ENCODE data around the gene BCAN. TPM values are rescaled to one million over a fixed set of nuclear protein-coding genes. Genes with fewer than 3 reads are reported as not detected.

Gene BCAN
- total RNA-seq, 2 donors from 2014 or later: 0.36 to 0.67 TPM

GRCh38 chr1:156675210-156676113 is 33.5 kb downstream of the BCAN start:
- no peak overlapping the region for H3K27ac Mint-ChIP-seq
- H3K4me1 Mint-ChIP-seq (ENCODE audit: low read depth in 2 of 2): peaks cover 5 to 15% of the 10 kb centered on the region in 2 donors
- H3K4me3 Mint-ChIP-seq: no peak overlapping the region
- H3K9me3 Mint-ChIP-seq: no peaks in the 10 kb centered on the region
- DNase-seq (ENCODE audit: low spot score): peak; percentile 49
- no peak for ATAC-seq
- no peaks in the 10 kb centered on the region for H3K36me3 Mint-ChIP-seq
- peaks cover 52 to 64% of the 10 kb centered on the region in 2 donors for H3K27me3 Mint-ChIP-seq

DNA sequence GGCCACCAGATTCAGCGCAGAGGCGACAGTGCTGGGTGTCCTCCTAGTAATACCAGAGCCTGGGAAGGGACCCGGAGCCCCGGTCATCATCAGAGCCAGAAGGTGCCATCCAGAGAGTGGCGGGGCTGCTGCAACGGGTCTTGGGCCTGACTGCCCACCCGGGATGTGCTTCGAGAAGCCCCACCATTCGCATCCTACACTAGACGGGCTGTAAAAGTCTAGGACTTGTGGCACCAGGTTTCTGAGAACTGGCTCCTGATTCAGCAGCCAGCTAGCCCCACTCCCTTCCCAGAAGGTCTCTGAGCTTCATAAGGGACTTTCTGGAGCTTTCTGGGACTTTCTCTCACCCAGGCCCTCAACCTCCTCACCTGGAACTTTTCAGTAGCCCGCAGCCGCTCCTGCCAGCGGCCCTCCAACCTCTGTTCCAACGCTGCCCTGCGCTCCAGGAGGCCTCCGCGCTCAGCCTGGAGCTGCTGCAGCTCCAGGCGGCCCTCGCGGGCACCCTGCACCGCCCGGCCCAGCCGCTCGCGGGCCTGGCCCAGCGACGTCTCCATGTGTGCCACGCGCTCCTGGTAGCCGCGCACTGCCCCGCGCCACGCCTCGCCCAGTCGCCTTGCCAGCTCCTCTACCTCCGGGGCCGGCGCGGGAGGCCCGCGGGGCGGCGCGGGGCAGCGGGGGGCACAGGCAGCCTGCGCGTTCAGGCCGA is 34.4 kb downstream of the BCAN start:
- H3K9me3 Mint-ChIP-seq: no peaks in the 10 kb centered on the region
- peaks cover 55 to 67% of the 10 kb centered on the region in 2 donors for H3K27me3 Mint-ChIP-seq
- no peak overlapping the region for H3K4me3 Mint-ChIP-seq
- H3K36me3 Mint-ChIP-seq: no peaks in the 10 kb centered on the region
- peaks cover 5 to 15% of the 10 kb centered on the region in 2 donors for H3K4me1 Mint-ChIP-seq (ENCODE audit: low read depth in 2 of 2)
- no peak for DNase-seq (ENCODE audit: low spot score)
- H3K27ac Mint-ChIP-seq: no peak overlapping the region
- ATAC-seq: no peak

- Mint-ChIP-seq H3K4me3 (no peak within 1 kb of the TSS), H3K4me1 (ENCODE audit: low read depth in 2 of 2) (peaks cover 5 to 15% of the 10 kb centered on the region in 2 donors), H3K27me3 (peaks cover 55 to 67% of the 10 kb centered on the region in 2 donors), H3K27ac (peak within 1 kb of the TSS in 1 of 2 donors; percentile 21), H3K36me3 (no peaks in the 10 kb centered on the region), H3K9me3 (no peaks in the 10 kb centered on the region)
- peak; percentile 44 for DNase-seq (ENCODE audit: low spot score)
- no peak for ATAC-seq
Observed at GRCh38 chr1:156676820-156677615, 35.1 kb downstream of the BCAN start, which contains the start of gene NES. Gene NES, minus strand, starts transcription at chr1:156677407. Its CDS starts 143 bp downstream, at chr1:156677264.

DNA sequence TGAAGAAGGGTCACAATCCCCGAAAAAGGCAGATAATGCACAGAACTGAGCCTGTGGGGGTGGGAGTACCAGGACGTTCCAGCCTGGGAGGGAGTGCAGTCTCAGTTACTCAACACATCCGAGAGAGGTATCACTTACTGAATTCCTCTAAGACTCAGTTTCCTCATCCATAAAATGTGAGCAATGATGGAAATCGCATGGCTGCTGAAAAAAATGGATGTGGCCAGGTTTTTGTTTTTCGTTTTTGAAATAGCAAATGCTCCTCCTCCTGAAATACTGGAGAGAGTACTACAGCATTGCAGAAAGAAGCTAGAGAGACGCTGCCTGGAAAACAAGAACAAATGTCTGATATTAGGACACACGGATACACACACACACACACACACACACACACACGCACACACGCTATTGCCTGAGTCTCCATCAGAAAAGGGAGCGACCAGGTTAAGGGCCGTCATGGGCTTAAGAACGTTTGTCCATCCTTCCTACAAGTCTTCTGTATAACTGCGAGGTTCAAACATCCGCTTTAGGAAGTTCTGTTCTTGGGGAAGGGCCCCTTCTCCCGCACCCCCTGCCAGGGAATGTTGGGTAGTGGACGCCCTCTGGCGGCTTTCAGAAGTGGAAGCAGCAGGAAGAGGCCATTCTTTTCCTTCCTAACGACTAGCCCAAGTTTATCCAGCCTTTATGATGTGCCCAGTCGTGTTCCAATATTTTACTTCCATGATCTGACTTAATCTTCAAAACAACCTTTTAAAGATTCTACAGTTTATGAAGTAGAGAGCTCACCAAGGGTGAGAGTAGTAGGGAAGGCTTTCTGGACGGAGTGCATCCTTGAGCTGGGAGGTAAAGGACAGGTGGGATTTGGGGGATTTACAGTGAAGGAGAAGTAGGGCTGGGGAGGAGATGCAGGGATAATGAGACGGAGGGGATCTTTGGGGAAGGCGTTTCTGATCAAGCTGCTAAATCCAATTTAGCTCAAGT is 36.0 kb downstream of the BCAN start:
- Mint-ChIP-seq H3K27me3 (peaks cover 50 to 64% of the 10 kb centered on the region in 2 donors), H3K9me3 (no peaks in the 10 kb centered on the region), H3K4me3 (no peak overlapping the region), H3K27ac (no peak overlapping the region), H3K4me1 (ENCODE audit: low read depth in 2 of 2) (peaks cover 5 to 15% of the 10 kb centered on the region in 2 donors), H3K36me3 (no peaks in the 10 kb centered on the region)
- no peak for ATAC-seq
- DNase-seq (ENCODE audit: low spot score): peak; percentile 61

DNA sequence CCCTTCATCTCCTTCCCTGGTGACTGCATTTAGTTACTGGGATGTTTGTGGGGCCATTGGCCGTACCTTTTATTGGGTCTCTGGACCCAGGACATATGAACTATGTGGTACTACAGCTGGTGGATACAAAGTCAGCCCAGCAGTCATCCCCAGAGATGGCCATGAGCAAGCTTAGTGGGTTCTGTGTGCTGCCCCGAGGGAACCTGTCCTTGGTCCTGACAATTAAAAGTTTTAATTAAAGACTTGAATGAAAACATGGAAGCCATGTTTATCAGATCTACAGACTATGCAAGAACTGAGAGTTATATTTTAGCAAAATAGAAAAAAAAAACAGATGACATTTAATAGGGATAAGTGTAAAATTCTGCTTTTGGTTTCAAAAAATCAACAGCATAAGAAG is 38.1 kb downstream of the BCAN start:
- Mint-ChIP-seq H3K27me3 (peaks cover 56 to 60% of the 10 kb centered on the region in 2 donors), H3K4me3 (no peak overlapping the region), H3K36me3 (no peaks in the 10 kb centered on the region), H3K27ac (no peak overlapping the region), H3K9me3 (no peaks in the 10 kb centered on the region), H3K4me1 (ENCODE audit: low read depth in 2 of 2) (peaks cover 17 to 30% of the 10 kb centered on the region in 2 donors)
- DNase-seq (ENCODE audit: low spot score) (no peak), ATAC-seq (no peak)

- peaks cover 54 to 60% of the 10 kb centered on the region in 2 donors for H3K27me3 Mint-ChIP-seq
Observed at GRCh38 chr1:156681196-156681960, 39.5 kb downstream of the BCAN start.

DNA sequence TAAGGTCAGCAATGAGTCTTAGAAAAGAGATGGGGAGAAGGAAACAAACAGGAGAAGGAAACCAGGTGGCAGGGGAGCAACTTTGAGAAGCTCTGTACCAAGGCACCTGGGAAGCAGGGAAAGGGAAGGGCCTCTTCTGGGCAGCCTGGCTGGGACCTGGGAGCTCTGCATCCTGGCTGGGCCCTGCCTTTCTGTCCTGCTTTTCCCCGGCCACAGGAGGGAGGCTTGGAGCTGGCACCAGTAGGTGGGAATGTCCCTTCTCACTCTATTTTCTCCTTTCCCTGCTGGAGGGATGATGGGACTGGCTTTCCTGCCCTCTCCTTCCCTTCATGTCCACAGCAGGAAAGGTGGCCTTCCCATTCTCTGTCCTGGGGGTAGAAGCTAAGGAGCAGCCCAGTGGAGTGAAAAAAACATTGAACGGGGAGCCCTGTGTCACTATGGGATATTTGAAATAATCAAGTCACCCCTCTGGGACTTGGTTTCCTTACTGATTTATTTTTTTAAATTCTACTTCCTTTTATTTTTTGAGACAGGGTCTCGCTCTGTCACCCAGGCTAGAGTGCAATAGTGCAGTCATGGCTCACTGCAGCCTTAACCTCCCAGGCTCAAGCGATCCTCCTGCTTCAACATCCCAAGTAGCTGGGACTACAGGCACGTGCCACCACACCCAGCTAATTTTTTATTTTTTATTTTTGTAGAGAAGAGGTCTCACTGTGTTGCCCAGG is 40.4 kb downstream of the BCAN start:
- ATAC-seq: no peak
- Mint-ChIP-seq H3K27me3 (peaks cover 50 to 55% of the 10 kb centered on the region in 2 donors), H3K4me1 (ENCODE audit: low read depth in 2 of 2) (peaks cover 17 to 28% of the 10 kb centered on the region in 2 donors), H3K27ac (no peak overlapping the region), H3K4me3 (no peak overlapping the region), H3K36me3 (no peaks in the 10 kb centered on the region), H3K9me3 (no peaks in the 10 kb centered on the region)
- DNase-seq (ENCODE audit: low spot score): no peak

More at GRCh38 chr1:156681196-156681960, 39.5 kb downstream of the BCAN start:
- Mint-ChIP-seq H3K9me3 (no peaks in the 10 kb centered on the region), H3K4me3 (no peak overlapping the region), H3K27ac (no peak overlapping the region), H3K36me3 (no peaks in the 10 kb centered on the region), H3K4me1 (ENCODE audit: low read depth in 2 of 2) (peaks cover 17 to 30% of the 10 kb centered on the region in 2 donors)
- DNase-seq (ENCODE audit: low spot score): no peak
- ATAC-seq: no peak

DNA sequence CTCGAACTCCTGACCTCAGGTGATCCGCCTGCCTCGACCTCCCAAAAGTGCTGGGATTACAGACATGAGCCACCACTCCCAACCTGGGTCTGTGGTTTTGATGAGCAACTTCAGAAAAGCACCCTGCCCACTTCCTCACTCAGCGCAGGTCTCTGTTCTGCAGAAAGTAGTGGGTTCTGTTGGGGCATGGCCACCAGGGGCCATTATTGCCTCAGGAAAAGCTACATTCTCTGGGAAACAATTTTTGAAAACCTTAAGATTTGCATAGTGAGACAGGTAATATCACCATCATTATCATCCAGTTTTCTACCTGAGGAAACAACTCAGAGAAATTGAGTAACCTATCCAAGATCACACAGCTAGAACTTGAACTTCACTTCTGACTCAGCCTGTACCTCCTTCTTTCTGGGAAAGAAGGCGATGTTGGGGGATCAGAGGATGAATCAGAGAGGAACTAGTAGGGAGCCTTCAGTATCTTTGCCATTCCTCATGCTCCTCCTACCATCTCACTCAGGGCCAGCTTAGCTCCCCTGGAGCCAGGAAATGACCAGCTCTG is 42.4 kb downstream of the BCAN start:
- H3K4me1 Mint-ChIP-seq (ENCODE audit: low read depth in 2 of 2): peaks cover 13 to 15% of the 10 kb centered on the region in 2 donors
- H3K9me3 Mint-ChIP-seq: no peaks in the 10 kb centered on the region
- peak; percentile 77 to 81 for ATAC-seq
- H3K27me3 Mint-ChIP-seq: peaks cover 42% of the 10 kb centered on the region in 2 donors
- no peak overlapping the region for H3K27ac Mint-ChIP-seq
- peak; percentile 57 for DNase-seq (ENCODE audit: low spot score)
- H3K36me3 Mint-ChIP-seq: no peaks in the 10 kb centered on the region
- peak overlapping the region; percentile 36 for H3K4me3 Mint-ChIP-seq

DNA sequence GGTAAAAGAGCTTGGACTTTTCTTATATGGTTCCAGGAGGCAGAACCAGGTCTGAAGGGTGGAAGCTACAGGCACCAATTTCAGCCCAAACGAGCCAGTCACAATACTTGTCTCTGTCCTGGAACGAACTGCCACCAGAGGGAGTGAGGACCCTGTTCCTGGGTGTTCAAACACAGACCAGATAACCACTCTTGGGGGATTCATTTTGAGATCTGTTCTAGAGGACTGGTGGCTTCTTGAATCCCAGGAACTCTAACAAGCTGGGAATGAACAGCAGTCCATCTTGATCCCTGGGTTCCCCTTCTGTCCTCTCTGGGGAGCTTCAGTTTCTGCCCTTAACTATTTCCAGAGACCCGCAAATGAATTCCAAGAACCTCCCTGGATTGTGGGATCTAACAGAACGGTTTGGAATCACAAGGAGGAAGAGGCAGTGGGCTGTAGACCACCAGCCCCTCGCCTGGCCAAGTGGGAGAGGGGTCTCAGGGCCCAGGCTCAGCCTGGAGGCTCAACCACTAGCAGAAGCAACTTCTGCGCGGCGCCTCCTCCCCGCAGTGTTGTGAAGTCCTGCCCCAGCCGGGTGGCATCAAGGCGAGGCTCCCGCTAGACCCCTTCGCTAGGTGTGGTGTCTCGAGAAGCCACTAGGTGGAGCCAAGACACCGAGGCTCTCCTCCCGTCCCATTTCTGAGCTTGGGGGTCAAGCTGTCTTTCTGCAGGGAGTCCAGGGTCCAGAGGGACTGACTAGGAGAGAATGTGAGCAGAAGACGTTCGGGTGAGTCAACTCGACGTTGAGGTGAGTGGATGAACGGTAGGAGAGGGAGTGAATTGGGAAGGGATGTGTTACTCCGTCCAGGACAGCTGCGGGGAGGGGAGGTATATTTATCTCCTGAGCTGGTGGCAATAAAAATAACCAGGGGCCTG is 47.4 kb downstream of the BCAN start:
- peak overlapping the region; percentile 8 for H3K4me3 Mint-ChIP-seq
- DNase-seq (ENCODE audit: low spot score) (peak; percentile 75), ATAC-seq (peak; percentile 90 to 91)
- peak overlapping the region in 1 of 2 donors; percentile 53 for H3K27ac Mint-ChIP-seq
- H3K9me3 Mint-ChIP-seq: no peaks in the 10 kb centered on the region
- no peaks in the 10 kb centered on the region for H3K36me3 Mint-ChIP-seq
- H3K4me1 Mint-ChIP-seq (ENCODE audit: low read depth in 2 of 2): peaks cover 22 to 24% of the 10 kb centered on the region in 2 donors
- H3K27me3 Mint-ChIP-seq: peaks cover 39 to 40% of the 10 kb centered on the region in 2 donors

GRCh38 chr1:156689953-156690674 is 48.2 kb downstream of the BCAN start:
- peak overlapping the region in 1 of 2 donors; percentile 53 for H3K27ac Mint-ChIP-seq
- H3K9me3 Mint-ChIP-seq: no peaks in the 10 kb centered on the region
- H3K36me3 Mint-ChIP-seq: no peaks in the 10 kb centered on the region
- H3K4me1 Mint-ChIP-seq (ENCODE audit: low read depth in 2 of 2): peaks cover 18 to 20% of the 10 kb centered on the region in 2 donors
- H3K27me3 Mint-ChIP-seq: peaks cover 39 to 45% of the 10 kb centered on the region in 2 donors
- no peak overlapping the region for H3K4me3 Mint-ChIP-seq
- ATAC-seq (no peak), DNase-seq (ENCODE audit: low spot score) (no peak)
